Measurements from ENCODE around the gene DNASE2.
A peak's percentile ranks its signal among the peaks of the same experiment; 100 is the strongest.

The DNASE2 gene

GRCh38 chr19:12833418-12833737 lies 47.9 kb downstream of the DNASE2 start:
- DNase-seq, result no peak

GRCh38 chr19:12828494-12828893 lies 52.8 kb downstream of the DNASE2 start:
- peak in 1 of 5 experiments; percentile 54 for DNase-seq

- peak in 1 of 5 experiments; percentile 26 for DNase-seq
Observed at GRCh38 chr19:12825254-12826131, 55.8 kb downstream of the DNASE2 start.

Measured in T-helper 2 cell (primary cell).